Measurements from ENCODE around the gene HOXC5.

Gene HOXC5

GRCh38 chr12:54017878-54018467 is 14.9 kb upstream of the HOXC5 start:
- TF ChIP-seq CTCF (IDR thresholded peaks at IDR 0.05; ENCODE audit: low read depth, low read length, missing control alignments) = no peak
- H3K4me3 ChIP-seq (replicated peaks; ENCODE audit: low read depth, low read length) = peak overlapping the region; percentile 52
- DNase-seq (ENCODE audit: extremely low read depth, low read depth) = no peak

GRCh38 chr12:54018468-54018984 is 14.3 kb upstream of the HOXC5 start:
- no peak for DNase-seq (ENCODE audit: extremely low read depth, low read depth)
- H3K4me3 ChIP-seq (replicated peaks; ENCODE audit: low read depth, low read length) = peak overlapping the region; percentile 52
- no peak for TF ChIP-seq CTCF (IDR thresholded peaks at IDR 0.05; ENCODE audit: low read depth, low read length, missing control alignments)

GRCh38 chr12:54019091-54019811 is 13.6 kb upstream of the HOXC5 start:
- no peak overlapping the region for H3K4me3 ChIP-seq (replicated peaks; ENCODE audit: low read depth, low read length)
- no peak for DNase-seq (ENCODE audit: extremely low read depth, low read depth)
- TF ChIP-seq CTCF (IDR thresholded peaks at IDR 0.05; ENCODE audit: low read depth, low read length, missing control alignments) = no peak

DNA sequence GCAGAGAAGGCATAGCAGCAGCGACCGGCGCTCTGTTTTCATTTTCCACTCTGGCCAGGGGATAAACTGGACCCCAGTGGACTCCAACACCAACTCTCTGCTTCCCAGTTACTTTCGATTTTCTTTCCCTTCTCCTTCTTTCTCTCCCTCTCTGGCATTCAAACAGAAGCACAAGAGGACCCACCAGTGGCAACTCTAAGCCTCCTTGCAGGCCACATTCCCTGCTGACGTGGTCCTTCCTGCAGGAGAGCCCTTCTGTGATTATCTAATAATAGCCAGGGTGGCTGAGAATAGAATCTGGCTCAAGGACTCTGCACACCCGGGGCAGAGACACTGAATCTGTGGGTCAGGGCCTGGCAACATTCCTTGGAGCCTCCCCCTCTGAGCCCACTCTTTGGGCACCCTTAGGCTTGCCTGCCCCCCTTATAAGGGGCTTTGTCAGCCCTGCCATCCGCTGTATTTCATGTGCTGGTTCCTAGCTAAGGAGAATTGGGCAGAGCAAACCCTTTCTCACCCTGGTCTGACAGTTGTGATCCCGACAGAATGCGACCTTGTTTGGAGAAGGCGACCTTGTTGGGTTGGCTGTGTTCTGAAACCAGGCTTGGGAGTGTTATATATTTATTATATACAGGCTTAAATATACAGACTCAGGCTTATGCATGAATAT is 12.8 kb upstream of the HOXC5 start:
- H3K4me3 ChIP-seq (replicated peaks; ENCODE audit: low read depth, low read length) = no peak overlapping the region
- TF ChIP-seq CTCF (IDR thresholded peaks at IDR 0.05; ENCODE audit: low read depth, low read length, missing control alignments) = no peak
- no peak for DNase-seq (ENCODE audit: extremely low read depth, low read depth)

- H3K4me3 ChIP-seq (replicated peaks; ENCODE audit: low read depth, low read length) = no peak overlapping the region
- TF ChIP-seq CTCF (IDR thresholded peaks at IDR 0.05; ENCODE audit: low read depth, low read length, missing control alignments) = no peak
- no peak for DNase-seq (ENCODE audit: extremely low read depth, low read depth)
These were observed 12.1 kb upstream of the HOXC5 start for GRCh38 chr12:54020591-54021405.

- no peak overlapping the region for H3K4me3 ChIP-seq (replicated peaks; ENCODE audit: low read depth, low read length)
- DNase-seq (ENCODE audit: extremely low read depth, low read depth) = no peak
- TF ChIP-seq CTCF (IDR thresholded peaks at IDR 0.05; ENCODE audit: low read depth, low read length, missing control alignments) = no peak
These were observed 11.3 kb upstream of the HOXC5 start for GRCh38 chr12:54021432-54022013.

Data from HFF-Myc (cell line).